Heart right ventricle (tissue), 16 donors: ENCODE results near the gene PELI3. TPM values are rescaled to one million over a fixed set of nuclear protein-coding genes. Genes with fewer than 3 reads are reported as not detected.

Source experiments
- ATAC-seq, 8 donors: fragments of 200-7000 bp; cut with Tn5 transposase; one replicate each; pipeline ENCODE4 v1.9.1; 2020; ENCODE audit warnings: mild to moderate bottlenecking in 8 of 8, moderate library complexity in 8 of 8, moderate number of reproducible peaks in 1 of 8
- DNase-seq, 2 donors: peaks; one replicate each; pipeline ENCODE4 v3.0.0-alpha.2; 2020
- H3K27ac ChIP-seq, 10 donors: fragments of 200-600 bp; sonication (generic) in 2 of 10; one replicate each; pipeline versions ENCODE4 v1.5.0 to v1.8.0; 2020 to 2022; ENCODE audit warnings: mild to moderate bottlenecking in 3 of 10
- H3K27me3 ChIP-seq, 7 donors: fragments of 200-600 bp; one replicate each; pipeline ENCODE4 v1.8.0; 2021 to 2022; ENCODE audit warnings: mild to moderate bottlenecking in 2 of 7
- H3K36me3 ChIP-seq, 9 donors: fragments of 200-600 bp; sonication (generic) in 1 of 9; one replicate each; pipeline versions ENCODE4 v1.5.0 to v1.8.0; 2020 to 2022; ENCODE audit warnings: mild to moderate bottlenecking in 2 of 9
- H3K4me1 ChIP-seq, 9 donors: fragments of 200-600 bp; sonication (generic) in 1 of 9; one replicate each; pipeline versions ENCODE4 v1.5.0 to v1.8.0; 2020 to 2022; ENCODE audit warnings: mild to moderate bottlenecking in 4 of 9
- H3K4me3 ChIP-seq, 10 donors: fragments of 200-600 bp; sonication (generic) in 2 of 10; one replicate each; pipeline versions ENCODE4 v1.5.0 to v1.8.0; 2020 to 2022; ENCODE audit warnings: mild to moderate bottlenecking in 7 of 10, moderate library complexity in 2 of 10
- H3K9me3 ChIP-seq, 11 donors: fragments of 200-600 bp in 10 of 11; sonication (generic) in 2 of 11; one replicate each; pipeline versions ENCODE4 v1.5.0 to v1.8.0; 2013 to 2022; ENCODE audit warnings: mild to moderate bottlenecking in 2 of 11, control low read depth in 1 of 11, moderate library complexity in 1 of 11
- CTCF ChIP-seq, 9 donors: fragments of 200-600 bp; sonication (generic) in 2 of 9; IDR thresholded peaks; one replicate each; pipeline versions ENCODE4 v1.5.0 to v1.8.0; 2021 to 2022; ENCODE audit warnings: antibody characterized with exemption in 9 of 9, mild to moderate bottlenecking in 5 of 9, moderate library complexity in 1 of 9
- WGBS, 2 donors: extraction: QIAGEN DNeasy Blood & Tissue Kit; methylation state at CpG; one replicate each; pipeline ENCODE4 v1.1.7; 2013; ENCODE audit warnings: inconsistent platforms in 1 of 2; 5-methylcytosine and 5-hydroxymethylcytosine counted together
- intact Hi-C, 10 donors: fragments of 100-400 bp; cut with DNase I; formaldehyde crosslinking; loops; one replicate each; pipeline versions ENCODE4 v1.11.1 to v1.14.2; 2022
- polyA plus RNA-seq, 2 donors: library from polyadenylated mRNA; stranded (reverse); fragments of 200-250 nt; gene quantifications; one replicate each; pipeline ENCODE4 v1.2.3, GENCODE V29; 2013
- total RNA-seq, 10 donors: library from RNA; stranded (reverse); fragmentation: NEBNext Ultra II Directional in 3 of 10; extraction: Animal tissue kit (Norgen Biotek cat#: 25700) in 3 of 10; gene quantifications; one replicate each; pipeline versions ENCODE4 v1.2.1 to v1.2.4, GENCODE V29; 2021 to 2023
- donor health status: Arrhythmogenic right ventricular cardiomyopathy.
- donor health status: ischemic (EF 13 %, LVEDD 7.1; RV severe dilation, severe dysfunction).
- donor health status: healthy with polysubstance abuse.
- donor health status: DM: no; HTN: yes; CAD: no.
- donor health status: DM: no; HTN: no; CAD: no.
- donor health status: ischemic (EF 25% LVEDD 6.9; RV normal size, moderate dysfunction).
- donor health status: ischemic (EF 25% LVEDD 5.7; RV mildly dilated, moderate dysfunction).
- donor health status: healthy.
- donor health status: DM: yes; HTN: yes; CAD: no.
- donor health status: Ischemic cardiomyopathy.
- donor health status: ischemic (EF 35%, LVEDD 5.7; RV mildly dilated, moderate dysfunction).
- donor health status: nonischemic (EF 11% LVEDD 7.7; RV severe dilation, severe dysfunction).
- donor health status: DM: yes; HTN: yes; CAD: no.
- donor health status: PGD.
- donor health status: ischemic (EF 29% LVEDD 5.4; RV normal size, mild dysfunction).
- donor health status: nonischemic (EF 23%, LVEDD 6.1; RV moderate dilation, normal function).

The PELI3 gene
- total and polyA plus RNA-seq, 12 donors, result 3.5 to 10.9 (median 6.5) TPM

- intact Hi-C loops, result loop anchor here in 1 of 10 donors (5.0 kb wide), 1 partner anchor 70 kb away; no protein-coding TSS in a partner anchor
- no peak for TF ChIP-seq CTCF (IDR thresholded peaks at IDR 0.05)
- Histone ChIP-seq H3K36me3 (peaks cover 0 to 49% (median 11%) of the 10 kb centered on the region in 9 donors), H3K9me3 (no peaks in the 10 kb centered on the region), H3K27me3 (no peaks in the 10 kb centered on the region), H3K4me3 (no peak overlapping the region), H3K27ac (no peak overlapping the region), H3K4me1 (peaks cover 0 to 22% (median 17%) of the 10 kb centered on the region in 9 donors)
- no peak for ATAC-seq
- DNase-seq, result no peak
- WGBS, 2 donors, result 61 to 64% methylated on average over 9 of the region's 9 CpGs
Observed at GRCh38 chr11:66476841-66477251, 10.1 kb downstream of the PELI3 start.

GRCh38 chr11:66477263-66478201 is 10.8 kb downstream of the PELI3 start:
- Histone ChIP-seq H3K4me1 (peaks cover 0 to 22% (median 17%) of the 10 kb centered on the region in 9 donors), H3K4me3 (no peak overlapping the region), H3K27me3 (no peaks in the 10 kb centered on the region), H3K36me3 (peaks cover 0 to 44% (median 11%) of the 10 kb centered on the region in 9 donors), H3K9me3 (no peaks in the 10 kb centered on the region), H3K27ac (no peak overlapping the region)
- TF ChIP-seq CTCF (IDR thresholded peaks at IDR 0.05), result no peak
- intact Hi-C loops, result loop anchor here in 2 of 10 donors (2.0 to 5.0 kb wide), 2 partner anchors 69 to 70 kb away; no protein-coding TSS in a partner anchor
- 85 to 86% methylated on average over 11 of the region's 11 CpGs for WGBS, 2 donors
- DNase-seq (no peak), ATAC-seq (no peak)

- intact Hi-C loops, result loop anchor here in 2 of 10 donors (2.0 to 5.0 kb wide), 2 partner anchors 70 to 72 kb away; no protein-coding TSS in a partner anchor
- Histone ChIP-seq H3K27me3 (no peaks in the 10 kb centered on the region), H3K36me3 (peaks cover 0 to 44% (median 0%) of the 10 kb centered on the region in 9 donors), H3K4me3 (peak overlapping the region; percentile 68 to 98 (median 77)), H3K9me3 (no peaks in the 10 kb centered on the region), H3K4me1 (peaks cover 0 to 22% (median 17%) of the 10 kb centered on the region in 9 donors), H3K27ac (peak overlapping the region in 8 of 10 donors; percentile 86 to 96 (median 92))
- peak; percentile 25 to 74 (median 61) for TF ChIP-seq CTCF (IDR thresholded peaks at IDR 0.05)
- DNase-seq, result no peak
- no peak for ATAC-seq
- 51 to 52% methylated on average over 8 of the region's 8 CpGs for WGBS, 2 donors
Observed at GRCh38 chr11:66478729-66479393, 12.2 kb downstream of the PELI3 start.
